Stimulated activated CD4-positive, alpha-beta T cell treated with anti-CD3 and anti-CD28 coated beads, Interleukin-1b, Interleukin-23, amount 100 ng/mL, for 24 hours (primary cell): ENCODE results near the gene ARHGEF6.

Experiments used
- DNase-seq, 4 experiments: peaks; one replicate each; pipeline ENCODE4 v3.0.0-alpha.2; 2020; ENCODE audit warnings: low read depth in 4 of 4, low spot score in 1 of 4

The ARHGEF6 gene

GRCh38 chrX:136747003-136747986, 33.4 kb downstream of the ARHGEF6 start:
- DNase-seq: no peak

GRCh38 chrX:136745215-136746173, 35.2 kb downstream of the ARHGEF6 start:
- no peak for DNase-seq

GRCh38 chrX:136742721-136743379, 37.9 kb downstream of the ARHGEF6 start:
- DNase-seq: no peak

- no peak for DNase-seq
Observed at GRCh38 chrX:136738049-136738729, 42.5 kb downstream of the ARHGEF6 start.

GRCh38 chrX:136736690-136737089, 44.0 kb downstream of the ARHGEF6 start:
- no peak for DNase-seq

- no peak for DNase-seq
Observed at GRCh38 chrX:136735601-136736000, 45.1 kb downstream of the ARHGEF6 start.

GRCh38 chrX:136733613-136734012, 47.1 kb downstream of the ARHGEF6 start:
- no peak for DNase-seq

- DNase-seq: no peak
Observed at GRCh38 chrX:136731798-136732197, 48.9 kb downstream of the ARHGEF6 start.

GRCh38 chrX:136731207-136731782, 49.4 kb downstream of the ARHGEF6 start:
- DNase-seq: no peak

- no peak for DNase-seq
Observed at GRCh38 chrX:136728393-136728792, 52.3 kb downstream of the ARHGEF6 start.

- DNase-seq: no peak
Observed at GRCh38 chrX:136725441-136726104, 55.2 kb downstream of the ARHGEF6 start.

- no peak for DNase-seq
Observed at GRCh38 chrX:136718091-136718490, 62.6 kb downstream of the ARHGEF6 start.

GRCh38 chrX:136714626-136715599, 65.8 kb downstream of the ARHGEF6 start:
- no peak for DNase-seq

GRCh38 chrX:136712650-136713310, 68.0 kb downstream of the ARHGEF6 start:
- DNase-seq: no peak

- DNase-seq: no peak
Observed at GRCh38 chrX:136711147-136711546, 69.6 kb downstream of the ARHGEF6 start.

- no peak for DNase-seq
Observed at GRCh38 chrX:136710325-136710951, 70.3 kb downstream of the ARHGEF6 start.

GRCh38 chrX:136708348-136708747, 72.4 kb downstream of the ARHGEF6 start:
- no peak for DNase-seq
